ENCODE results near the gene LARGE1. TPM values are rescaled to one million over a fixed set of nuclear protein-coding genes. Genes with fewer than 3 reads are reported as not detected.

Gene LARGE1
- total and polyA plus RNA-seq, 2 of the 13 experiments (the other 11 are each of a cell fraction or from before 2014, with no cell fraction given) = 8.4 to 11.0 TPM

GRCh38 chr22:33443683-33444082 is 476.6 kb downstream of the LARGE1 start:
- intact Hi-C loops (cut with micrococcal nuclease; ENCODE audit: unreplicated experiment) (no loop called here), in situ Hi-C loops (cut with HindIII; ENCODE audit: extremely low pct_ligation_motif_present, low pct_unique_long_range_greater_than_20kb) (no loop called here)
- no peaks in the 10 kb centered on the region for H3K4me1 ChIP-seq (ENCODE audit: insufficient read depth, low read length)
- no peak for ATAC-seq
- no peaks in the 10 kb centered on the region for H3K9me3 ChIP-seq (ENCODE audit: low read length)
- no peak overlapping the region for H2AFZ ChIP-seq (ENCODE audit: low read length)
- H3K9ac ChIP-seq (ENCODE audit: insufficient read depth, low read depth, low read length) = no peak overlapping the region
- H3K79me2 ChIP-seq (ENCODE audit: insufficient read depth, low read length) = no peaks in the 10 kb centered on the region
- no peak overlapping the region for H3K4me2 ChIP-seq (ENCODE audit: low read depth, low read length)
- H4K20me1 ChIP-seq (ENCODE audit: insufficient read depth, low read length) = no peaks in the 10 kb centered on the region
- no peak overlapping the region for H3K4me3 ChIP-seq (replicated peaks in 1 of 3; ENCODE audit: insufficient read depth in 1 of 3, low read depth in 2 of 3, low read length in 3 of 3)
- BruUV-seq (replicated peaks) = no TSS peak
- H3K27me3 ChIP-seq (ENCODE audit: control insufficient read depth in 1 of 2, insufficient read depth in 2 of 2, low read length in 2 of 2) = no peaks in the 10 kb centered on the region
- H3K36me3 ChIP-seq (replicated peaks in 1 of 2; ENCODE audit: control insufficient read depth in 1 of 2, insufficient read depth in 2 of 2, low read length in 2 of 2) = no peaks in the 10 kb centered on the region
- FAIRE-seq = no peak
- POLR2A ChIA-PET = no interaction called here
- H3K27ac ChIP-seq (ENCODE audit: extremely low read length, insufficient read depth, low read length) = no peak overlapping the region
- 96% methylated on average over 6 of the region's 6 CpGs for WGBS (ENCODE audit: low lambda C conversion rate)
- CTCF ChIA-PET (ENCODE audit: low intra/inter-chr PET ratio, low total read pairs) = no interaction called here
- DNase-seq (ENCODE audit: low spot score) = no peak
- TF ChIP-seq ZNF33B (CRISPR knock-in tag; IDR thresholded peaks at IDR 0.05) (no peak), ZNF567 (CRISPR knock-in tag; IDR thresholded peaks at IDR 0.05; ENCODE audit: borderline replicate concordance) (no peak), ZMYM4 (CRISPR knock-in tag; IDR thresholded peaks at IDR 0.05) (no peak), GATA4 (IDR thresholded peaks at IDR 0.05; ENCODE audit: borderline replicate concordance, low read depth) (no peak), ZFP37 (CRISPR knock-in tag; IDR thresholded peaks at IDR 0.05; ENCODE audit: borderline replicate concordance) (no peak), ZNF780A (CRISPR knock-in tag; IDR thresholded peaks at IDR 0.05) (no peak), ZNF160 (CRISPR knock-in tag; IDR thresholded peaks at IDR 0.05) (no peak), SPEN (CRISPR knock-in tag; IDR thresholded peaks at IDR 0.05; ENCODE audit: low read depth) (no peak), FOXK2 (IDR thresholded peaks at IDR 0.05) (no peak), ATF7-NPFF (CRISPR knock-in tag; IDR thresholded peaks at IDR 0.05; ENCODE audit: low read depth) (no peak), ZNF713 (CRISPR knock-in tag; IDR thresholded peaks at IDR 0.05) (no peak)
- TF ChIP-seq, protein P1, sequence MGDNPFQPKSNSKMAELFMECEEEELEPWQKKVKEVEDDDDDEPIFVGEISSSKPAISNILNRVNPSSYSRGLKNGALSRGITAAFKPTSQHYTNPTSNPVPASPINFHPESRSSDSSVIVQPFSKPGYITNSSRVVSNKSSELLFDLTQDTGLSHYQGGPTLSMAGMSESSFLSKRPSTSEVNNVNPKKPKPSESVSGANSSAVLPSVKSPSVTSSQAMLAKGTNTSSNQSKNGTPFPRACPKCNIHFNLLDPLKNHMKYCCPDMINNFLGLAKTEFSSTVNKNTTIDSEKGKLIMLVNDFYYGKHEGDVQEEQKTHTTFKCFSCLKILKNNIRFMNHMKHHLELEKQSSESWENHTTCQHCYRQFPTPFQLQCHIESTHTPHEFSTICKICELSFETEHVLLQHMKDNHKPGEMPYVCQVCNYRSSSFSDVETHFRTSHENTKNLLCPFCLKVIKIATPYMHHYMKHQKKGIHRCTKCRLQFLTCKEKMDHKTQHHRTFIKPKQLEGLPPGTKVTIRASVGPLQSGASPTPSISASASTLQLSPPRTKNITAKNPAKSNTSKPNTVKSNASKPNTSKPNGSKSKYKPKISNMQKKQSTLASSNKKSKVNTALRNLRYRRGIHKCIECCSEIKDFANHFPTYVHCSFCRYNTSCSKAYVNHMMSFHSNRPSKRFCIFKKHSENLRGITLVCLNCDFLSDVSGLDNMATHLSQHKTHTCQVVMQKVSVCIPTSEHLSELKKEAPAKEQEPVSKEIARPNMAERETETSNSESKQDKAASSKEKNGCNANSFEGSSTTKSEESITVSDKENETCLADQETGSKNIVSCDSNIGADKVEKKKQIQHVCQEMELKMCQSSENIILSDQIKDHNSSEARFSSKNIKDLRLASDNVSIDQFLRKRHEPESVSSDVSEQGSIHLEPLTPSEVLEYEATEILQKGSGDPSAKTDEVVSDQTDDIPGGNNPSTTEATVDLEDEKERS (CRISPR knock-in tag; IDR thresholded peaks at IDR 0.05) = no peak
- TF ChIP-seq, protein P2, sequence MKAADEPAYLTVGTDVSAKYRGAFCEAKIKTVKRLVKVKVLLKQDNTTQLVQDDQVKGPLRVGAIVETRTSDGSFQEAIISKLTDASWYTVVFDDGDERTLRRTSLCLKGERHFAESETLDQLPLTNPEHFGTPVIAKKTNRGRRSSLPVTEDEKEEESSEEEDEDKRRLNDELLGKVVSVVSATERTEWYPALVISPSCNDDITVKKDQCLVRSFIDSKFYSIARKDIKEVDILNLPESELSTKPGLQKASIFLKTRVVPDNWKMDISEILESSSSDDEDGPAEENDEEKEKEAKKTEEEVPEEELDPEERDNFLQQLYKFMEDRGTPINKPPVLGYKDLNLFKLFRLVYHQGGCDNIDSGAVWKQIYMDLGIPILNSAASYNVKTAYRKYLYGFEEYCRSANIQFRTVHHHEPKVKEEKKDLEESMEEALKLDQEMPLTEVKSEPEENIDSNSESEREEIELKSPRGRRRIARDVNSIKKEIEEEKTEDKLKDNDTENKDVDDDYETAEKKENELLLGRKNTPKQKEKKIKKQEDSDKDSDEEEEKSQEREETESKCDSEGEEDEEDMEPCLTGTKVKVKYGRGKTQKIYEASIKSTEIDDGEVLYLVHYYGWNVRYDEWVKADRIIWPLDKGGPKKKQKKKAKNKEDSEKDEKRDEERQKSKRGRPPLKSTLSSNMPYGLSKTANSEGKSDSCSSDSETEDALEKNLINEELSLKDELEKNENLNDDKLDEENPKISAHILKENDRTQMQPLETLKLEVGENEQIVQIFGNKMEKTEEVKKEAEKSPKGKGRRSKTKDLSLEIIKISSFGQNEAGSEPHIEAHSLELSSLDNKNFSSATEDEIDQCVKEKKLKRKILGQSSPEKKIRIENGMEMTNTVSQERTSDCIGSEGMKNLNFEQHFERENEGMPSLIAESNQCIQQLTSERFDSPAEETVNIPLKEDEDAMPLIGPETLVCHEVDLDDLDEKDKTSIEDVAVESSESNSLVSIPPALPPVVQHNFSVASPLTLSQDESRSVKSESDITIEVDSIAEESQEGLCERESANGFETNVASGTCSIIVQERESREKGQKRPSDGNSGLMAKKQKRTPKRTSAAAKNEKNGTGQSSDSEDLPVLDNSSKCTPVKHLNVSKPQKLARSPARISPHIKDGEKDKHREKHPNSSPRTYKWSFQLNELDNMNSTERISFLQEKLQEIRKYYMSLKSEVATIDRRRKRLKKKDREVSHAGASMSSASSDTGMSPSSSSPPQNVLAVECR (CRISPR knock-in tag; IDR thresholded peaks at IDR 0.05; ENCODE audit: borderline replicate concordance) = no peak
- TF ChIP-seq, protein P3, sequence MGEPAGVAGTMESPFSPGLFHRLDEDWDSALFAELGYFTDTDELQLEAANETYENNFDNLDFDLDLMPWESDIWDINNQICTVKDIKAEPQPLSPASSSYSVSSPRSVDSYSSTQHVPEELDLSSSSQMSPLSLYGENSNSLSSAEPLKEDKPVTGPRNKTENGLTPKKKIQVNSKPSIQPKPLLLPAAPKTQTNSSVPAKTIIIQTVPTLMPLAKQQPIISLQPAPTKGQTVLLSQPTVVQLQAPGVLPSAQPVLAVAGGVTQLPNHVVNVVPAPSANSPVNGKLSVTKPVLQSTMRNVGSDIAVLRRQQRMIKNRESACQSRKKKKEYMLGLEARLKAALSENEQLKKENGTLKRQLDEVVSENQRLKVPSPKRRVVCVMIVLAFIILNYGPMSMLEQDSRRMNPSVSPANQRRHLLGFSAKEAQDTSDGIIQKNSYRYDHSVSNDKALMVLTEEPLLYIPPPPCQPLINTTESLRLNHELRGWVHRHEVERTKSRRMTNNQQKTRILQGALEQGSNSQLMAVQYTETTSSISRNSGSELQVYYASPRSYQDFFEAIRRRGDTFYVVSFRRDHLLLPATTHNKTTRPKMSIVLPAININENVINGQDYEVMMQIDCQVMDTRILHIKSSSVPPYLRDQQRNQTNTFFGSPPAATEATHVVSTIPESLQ (CRISPR knock-in tag; conservative IDR thresholded peaks at IDR 0.05) = no peak
- TF ChIP-seq, protein P4, sequence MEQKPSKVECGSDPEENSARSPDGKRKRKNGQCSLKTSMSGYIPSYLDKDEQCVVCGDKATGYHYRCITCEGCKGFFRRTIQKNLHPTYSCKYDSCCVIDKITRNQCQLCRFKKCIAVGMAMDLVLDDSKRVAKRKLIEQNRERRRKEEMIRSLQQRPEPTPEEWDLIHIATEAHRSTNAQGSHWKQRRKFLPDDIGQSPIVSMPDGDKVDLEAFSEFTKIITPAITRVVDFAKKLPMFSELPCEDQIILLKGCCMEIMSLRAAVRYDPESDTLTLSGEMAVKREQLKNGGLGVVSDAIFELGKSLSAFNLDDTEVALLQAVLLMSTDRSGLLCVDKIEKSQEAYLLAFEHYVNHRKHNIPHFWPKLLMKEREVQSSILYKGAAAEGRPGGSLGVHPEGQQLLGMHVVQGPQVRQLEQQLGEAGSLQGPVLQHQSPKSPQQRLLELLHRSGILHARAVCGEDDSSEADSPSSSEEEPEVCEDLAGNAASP (CRISPR knock-in tag; IDR thresholded peaks at IDR 0.05; ENCODE audit: borderline replicate concordance) = no peak
